ENCODE data around the gene HRH2. TPM values are rescaled to one million over a fixed set of nuclear protein-coding genes. Genes with fewer than 3 reads are reported as not detected.

HRH2 gene
- total and polyA plus RNA-seq, 2 donors (not counting 1 experiment from before 2014, with no cell fraction given): 0.46 TPM; not detected in 1

- Mint-ChIP-seq H3K4me3 (no peak overlapping the region), H3K27ac (no peak overlapping the region), H3K27me3 (peaks cover 12% of the 10 kb centered on the region), H3K9me3 (ENCODE audit: insufficient read depth) (no peaks in the 10 kb centered on the region), H3K4me1 (no peaks in the 10 kb centered on the region)
- no peak overlapping the region for H3K27ac ChIP-seq (ENCODE audit: low read length in 2 of 2)
- ATAC-seq (ENCODE audit: low read depth) (no peak), DNase-seq (no peak)
- H3K9ac ChIP-seq (ENCODE audit: low read length): no peak overlapping the region
- no peaks in the 10 kb centered on the region for H3K36me3 ChIP-seq (replicated peaks in 1 of 2; ENCODE audit: control extremely low read depth in 1 of 2, control insufficient read depth in 1 of 2, extremely low read depth in 1 of 2, insufficient read depth in 2 of 2, low read length in 1 of 2)
- no peaks in the 10 kb centered on the region for H3K27me3 ChIP-seq (replicated peaks in 1 of 4; ENCODE audit: control extremely low read depth in 1 of 4, control insufficient read depth in 3 of 4, insufficient read depth in 4 of 4, low read length in 3 of 4)
- no peaks in the 10 kb centered on the region for H3K9me3 ChIP-seq (ENCODE audit: control extremely low read depth in 1 of 3, control insufficient read depth in 2 of 3, insufficient read depth in 1 of 3, low read length in 2 of 3)
- H2AFZ ChIP-seq (ENCODE audit: insufficient read depth, low read depth, low read length, poor library complexity, severe bottlenecking): no peak overlapping the region
- POLR2A ChIA-PET: no interaction called here
- TF ChIP-seq, protein P1, sequence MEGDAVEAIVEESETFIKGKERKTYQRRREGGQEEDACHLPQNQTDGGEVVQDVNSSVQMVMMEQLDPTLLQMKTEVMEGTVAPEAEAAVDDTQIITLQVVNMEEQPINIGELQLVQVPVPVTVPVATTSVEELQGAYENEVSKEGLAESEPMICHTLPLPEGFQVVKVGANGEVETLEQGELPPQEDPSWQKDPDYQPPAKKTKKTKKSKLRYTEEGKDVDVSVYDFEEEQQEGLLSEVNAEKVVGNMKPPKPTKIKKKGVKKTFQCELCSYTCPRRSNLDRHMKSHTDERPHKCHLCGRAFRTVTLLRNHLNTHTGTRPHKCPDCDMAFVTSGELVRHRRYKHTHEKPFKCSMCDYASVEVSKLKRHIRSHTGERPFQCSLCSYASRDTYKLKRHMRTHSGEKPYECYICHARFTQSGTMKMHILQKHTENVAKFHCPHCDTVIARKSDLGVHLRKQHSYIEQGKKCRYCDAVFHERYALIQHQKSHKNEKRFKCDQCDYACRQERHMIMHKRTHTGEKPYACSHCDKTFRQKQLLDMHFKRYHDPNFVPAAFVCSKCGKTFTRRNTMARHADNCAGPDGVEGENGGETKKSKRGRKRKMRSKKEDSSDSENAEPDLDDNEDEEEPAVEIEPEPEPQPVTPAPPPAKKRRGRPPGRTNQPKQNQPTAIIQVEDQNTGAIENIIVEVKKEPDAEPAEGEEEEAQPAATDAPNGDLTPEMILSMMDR (IDR thresholded peaks at IDR 0.05): no peak
- TF ChIP-seq EZH2 (IDR thresholded peaks at IDR 0.05; ENCODE audit: borderline replicate concordance, insufficient read depth, low read depth, low read length, poor library complexity, severe bottlenecking): no peak
- no peak overlapping the region for H3K4me2 ChIP-seq (replicated peaks; ENCODE audit: low read depth, low read length, poor library complexity, severe bottlenecking)
- H3K4me3 ChIP-seq (ENCODE audit: control extremely low read depth in 1 of 5, extremely low read depth in 1 of 5, insufficient read depth in 1 of 5, low read depth in 2 of 5, low read length in 4 of 5): no peak overlapping the region
- CTCF ChIA-PET: interaction anchor here (1.0 kb wide), 1 partner anchor 23 kb away, joined by 3 read pairs; no protein-coding TSS in a partner anchor
- no peaks in the 10 kb centered on the region for H4K20me1 ChIP-seq (ENCODE audit: control insufficient read depth, insufficient read depth, low read length, poor library complexity, severe bottlenecking)
- H3K79me2 ChIP-seq (ENCODE audit: control insufficient read depth, insufficient read depth, low read length): no peaks in the 10 kb centered on the region
- H3K4me1 ChIP-seq (ENCODE audit: control insufficient read depth in 2 of 2, insufficient read depth in 2 of 2, low read length in 2 of 2): no peaks in the 10 kb centered on the region
- 90% methylated on average over 4 of the region's 6 CpGs for WGBS (ENCODE audit: insufficient coverage)
- intact Hi-C loops (cut with micrococcal nuclease): no loop called here
Measured at GRCh38 chr5:175706499-175706898, 48.6 kb downstream of the HRH2 start.

- H3K4me3 Mint-ChIP-seq: no peak overlapping the region
- H3K4me1 ChIP-seq (ENCODE audit: control insufficient read depth in 2 of 2, insufficient read depth in 2 of 2, low read length in 2 of 2): no peaks in the 10 kb centered on the region
- no peaks in the 10 kb centered on the region for H3K9me3 ChIP-seq (ENCODE audit: control extremely low read depth in 1 of 3, control insufficient read depth in 2 of 3, insufficient read depth in 1 of 3, low read length in 2 of 3)
- no peak overlapping the region for H3K4me2 ChIP-seq (replicated peaks; ENCODE audit: low read depth, low read length, poor library complexity, severe bottlenecking)
- H3K36me3 ChIP-seq (replicated peaks in 1 of 2; ENCODE audit: control extremely low read depth in 1 of 2, control insufficient read depth in 1 of 2, extremely low read depth in 1 of 2, insufficient read depth in 2 of 2, low read length in 1 of 2): no peaks in the 10 kb centered on the region
- H2AFZ ChIP-seq (ENCODE audit: insufficient read depth, low read depth, low read length, poor library complexity, severe bottlenecking): no peak overlapping the region
- no peaks in the 10 kb centered on the region for H3K9me3 Mint-ChIP-seq (ENCODE audit: insufficient read depth)
- H4K20me1 ChIP-seq (ENCODE audit: control insufficient read depth, insufficient read depth, low read length, poor library complexity, severe bottlenecking): no peaks in the 10 kb centered on the region
- TF ChIP-seq, protein P1 (IDR thresholded peaks at IDR 0.05): no peak
- TF ChIP-seq EZH2 (IDR thresholded peaks at IDR 0.05; ENCODE audit: borderline replicate concordance, insufficient read depth, low read depth, low read length, poor library complexity, severe bottlenecking): no peak
- H3K4me3 ChIP-seq (ENCODE audit: control extremely low read depth in 1 of 5, extremely low read depth in 1 of 5, insufficient read depth in 1 of 5, low read depth in 2 of 5, low read length in 4 of 5): no peak overlapping the region
- ATAC-seq (ENCODE audit: low read depth): no peak
- 91% methylated on average over 16 of the region's 16 CpGs for whole genome bisulfite sequencing (ENCODE audit: insufficient coverage)
- H3K27ac ChIP-seq (ENCODE audit: low read length in 2 of 2): no peak overlapping the region
- no peak overlapping the region for H3K9ac ChIP-seq (ENCODE audit: low read length)
- ChIA-PET CTCF (no interaction called here), POLR2A (no interaction called here)
- no peaks in the 10 kb centered on the region for H3K4me1 Mint-ChIP-seq
- no peaks in the 10 kb centered on the region for H3K79me2 ChIP-seq (ENCODE audit: control insufficient read depth, insufficient read depth, low read length)
- H3K27me3 Mint-ChIP-seq: peaks cover 15% of the 10 kb centered on the region
- H3K27me3 ChIP-seq (replicated peaks in 1 of 4; ENCODE audit: control extremely low read depth in 1 of 4, control insufficient read depth in 3 of 4, insufficient read depth in 4 of 4, low read length in 3 of 4): no peaks in the 10 kb centered on the region
- DNase-seq: no peak
- intact Hi-C loops (cut with micrococcal nuclease): no loop called here
- H3K27ac Mint-ChIP-seq: no peak overlapping the region
Measured at GRCh38 chr5:175707751-175708375, 50.0 kb downstream of the HRH2 start.
